ENCODE measurements around the gene IL16.

DNA sequence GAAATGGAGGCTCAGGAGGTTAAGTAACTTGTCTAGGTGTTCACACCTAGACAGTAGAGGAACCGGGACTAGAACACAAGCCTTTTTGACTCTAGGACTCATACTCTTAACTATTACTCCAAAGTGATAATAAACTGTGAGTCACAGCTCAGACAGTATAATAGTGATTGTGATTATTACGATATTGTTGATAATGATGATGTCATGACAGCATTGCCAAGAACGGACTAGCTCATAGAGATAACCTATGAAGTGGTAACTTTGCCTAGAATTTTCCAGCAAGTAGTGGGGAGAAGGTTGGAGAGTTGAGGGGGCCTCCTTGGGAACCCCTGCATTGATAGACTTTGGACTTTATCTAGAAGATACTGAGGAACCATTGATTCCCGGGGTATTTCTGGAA lies 93.2 kb downstream of the IL16 start:
- TF ChIP-seq CTCF (IDR thresholded peaks at IDR 0.05), result no peak
- TF ChIP-seq POLR2A (IDR thresholded peaks at IDR 0.05), result no peak
- TF ChIP-seq POLR2AphosphoS5 (IDR thresholded peaks at IDR 0.05), result no peak

Data from breast epithelium (tissue), 3 donors.